ENCODE results near the gene ALK. TPM values are rescaled to one million over a fixed set of nuclear protein-coding genes. Genes with fewer than 3 reads are reported as not detected.

ALK gene
- total RNA-seq, 4 donors from 2014 or later = 0.88 to 1.3 (median 1.3) TPM; not detected in 1

- no peaks in the 10 kb centered on the region for H3K4me1 ChIP-seq
- no peaks in the 10 kb centered on the region for H3K36me3 ChIP-seq
- no peak overlapping the region for H3K4me3 ChIP-seq
- no peak for TF ChIP-seq POLR2A (IDR thresholded peaks at IDR 0.05)
- TF ChIP-seq, protein P1, sequence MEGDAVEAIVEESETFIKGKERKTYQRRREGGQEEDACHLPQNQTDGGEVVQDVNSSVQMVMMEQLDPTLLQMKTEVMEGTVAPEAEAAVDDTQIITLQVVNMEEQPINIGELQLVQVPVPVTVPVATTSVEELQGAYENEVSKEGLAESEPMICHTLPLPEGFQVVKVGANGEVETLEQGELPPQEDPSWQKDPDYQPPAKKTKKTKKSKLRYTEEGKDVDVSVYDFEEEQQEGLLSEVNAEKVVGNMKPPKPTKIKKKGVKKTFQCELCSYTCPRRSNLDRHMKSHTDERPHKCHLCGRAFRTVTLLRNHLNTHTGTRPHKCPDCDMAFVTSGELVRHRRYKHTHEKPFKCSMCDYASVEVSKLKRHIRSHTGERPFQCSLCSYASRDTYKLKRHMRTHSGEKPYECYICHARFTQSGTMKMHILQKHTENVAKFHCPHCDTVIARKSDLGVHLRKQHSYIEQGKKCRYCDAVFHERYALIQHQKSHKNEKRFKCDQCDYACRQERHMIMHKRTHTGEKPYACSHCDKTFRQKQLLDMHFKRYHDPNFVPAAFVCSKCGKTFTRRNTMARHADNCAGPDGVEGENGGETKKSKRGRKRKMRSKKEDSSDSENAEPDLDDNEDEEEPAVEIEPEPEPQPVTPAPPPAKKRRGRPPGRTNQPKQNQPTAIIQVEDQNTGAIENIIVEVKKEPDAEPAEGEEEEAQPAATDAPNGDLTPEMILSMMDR (IDR thresholded peaks at IDR 0.05) = no peak
- H3K27ac ChIP-seq = no peak overlapping the region
- H3K27me3 ChIP-seq = no peaks in the 10 kb centered on the region
- no peak for DNase-seq
- no peaks in the 10 kb centered on the region for H3K9me3 ChIP-seq
Observed at GRCh38 chr2:29782549-29783458, 138.6 kb downstream of the ALK start.

DNA sequence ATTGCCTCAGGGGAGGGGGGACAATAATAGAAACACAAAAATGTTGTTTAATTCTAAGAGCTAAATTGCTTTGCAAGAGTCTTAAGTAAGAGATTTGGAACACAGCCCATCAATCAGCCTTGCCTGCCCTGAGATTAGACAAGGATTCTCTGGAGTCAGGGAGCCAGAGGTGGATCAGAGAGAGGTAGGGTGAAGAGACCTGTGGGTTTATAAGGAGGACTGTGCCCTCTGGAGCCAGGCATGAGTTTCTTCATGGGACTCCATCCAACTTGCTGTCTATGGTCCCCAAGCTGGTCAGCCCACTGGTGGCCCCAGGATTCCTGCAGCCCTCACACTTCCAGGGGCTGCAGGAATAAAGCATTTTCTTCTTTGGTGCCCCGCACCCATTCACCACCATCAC is 139.3 kb downstream of the ALK start:
- TF ChIP-seq, protein P1 (IDR thresholded peaks at IDR 0.05) = no peak
- TF ChIP-seq POLR2A (IDR thresholded peaks at IDR 0.05) = no peak
- no peaks in the 10 kb centered on the region for H3K4me1 ChIP-seq
- no peaks in the 10 kb centered on the region for H3K27me3 ChIP-seq
- no peak overlapping the region for H3K4me3 ChIP-seq
- no peaks in the 10 kb centered on the region for H3K9me3 ChIP-seq
- DNase-seq = no peak
- no peaks in the 10 kb centered on the region for H3K36me3 ChIP-seq
- H3K27ac ChIP-seq = no peak overlapping the region

- Histone ChIP-seq H3K9me3 (no peaks in the 10 kb centered on the region), H3K27me3 (no peaks in the 10 kb centered on the region), H3K4me1 (no peaks in the 10 kb centered on the region), H3K4me3 (no peak overlapping the region), H3K27ac (no peak overlapping the region), H3K36me3 (no peaks in the 10 kb centered on the region)
- no peak for TF ChIP-seq POLR2A (IDR thresholded peaks at IDR 0.05)
- TF ChIP-seq, protein P1 (IDR thresholded peaks at IDR 0.05) = no peak
- DNase-seq = no peak
Observed at GRCh38 chr2:29780906-29781305, 140.5 kb downstream of the ALK start.

GRCh38 chr2:29777161-29777560 is 144.2 kb downstream of the ALK start:
- no peaks in the 10 kb centered on the region for H3K9me3 ChIP-seq
- TF ChIP-seq POLR2A (IDR thresholded peaks at IDR 0.05) = no peak
- TF ChIP-seq, protein P1 (IDR thresholded peaks at IDR 0.05) = no peak
- H3K4me1 ChIP-seq = no peaks in the 10 kb centered on the region
- H3K36me3 ChIP-seq = no peaks in the 10 kb centered on the region
- no peak overlapping the region for H3K27ac ChIP-seq
- no peak for DNase-seq
- H3K4me3 ChIP-seq = no peak overlapping the region
- no peaks in the 10 kb centered on the region for H3K27me3 ChIP-seq

DNA sequence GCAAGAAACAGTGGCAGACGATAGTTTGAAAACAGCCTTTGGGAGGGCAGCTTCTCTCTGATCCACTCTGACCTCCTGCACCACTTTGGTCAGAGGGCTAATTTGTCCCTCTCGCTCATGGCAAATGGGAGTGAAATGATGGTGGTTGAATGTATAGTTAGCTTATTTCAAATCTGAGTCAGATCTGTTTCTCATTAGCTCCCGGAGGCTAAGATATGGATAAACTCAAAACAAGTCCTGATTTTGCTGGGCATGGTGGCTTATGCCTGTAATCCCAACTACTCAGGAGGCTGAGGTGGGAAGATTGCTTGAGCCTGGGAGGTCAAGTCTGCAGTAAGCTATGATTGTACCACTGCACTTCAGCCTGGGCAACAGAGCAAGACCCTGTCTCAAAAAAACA is 145.0 kb downstream of the ALK start:
- no peak for DNase-seq
- Histone ChIP-seq H3K9me3 (no peaks in the 10 kb centered on the region), H3K27me3 (no peaks in the 10 kb centered on the region), H3K36me3 (no peaks in the 10 kb centered on the region), H3K4me1 (no peaks in the 10 kb centered on the region), H3K4me3 (no peak overlapping the region), H3K27ac (no peak overlapping the region)
- TF ChIP-seq POLR2A (IDR thresholded peaks at IDR 0.05) = no peak
- TF ChIP-seq, protein P1 (IDR thresholded peaks at IDR 0.05) = no peak

Data from Peyer's patch (tissue), 4 donors.